Measurements from ENCODE around the gene ZNF500. TPM values are rescaled to one million over a fixed set of nuclear protein-coding genes. Genes with fewer than 3 reads are reported as not detected.

The ZNF500 gene
- total and polyA plus RNA-seq, 10 of the 15 experiments (the other 5 are each of a cell fraction or from before 2014, with no cell fraction given) = 0.99 to 13.1 (median 5.5) TPM

GRCh38 chr16:4787068-4787467, 20.1 kb upstream of the ZNF500 start:
- Histone ChIP-seq H3K27me3 (replicated peaks in 1 of 2; ENCODE audit: control insufficient read depth in 2 of 2, insufficient read depth in 2 of 2, low read length in 1 of 2) (no peaks in the 10 kb centered on the region), H3K79me2 (ENCODE audit: control insufficient read depth, insufficient read depth, low read length) (no peaks in the 10 kb centered on the region), H3K4me2 (ENCODE audit: control insufficient read depth, insufficient read depth) (no peak overlapping the region), H3K36me3 (ENCODE audit: control insufficient read depth in 2 of 2, insufficient read depth in 2 of 2, low read length in 1 of 2) (no peaks in the 10 kb centered on the region), H3K27ac (ENCODE audit: control insufficient read depth, insufficient read depth) (no peak overlapping the region), H2AFZ (ENCODE audit: control insufficient read depth, low read depth, low read length) (no peak overlapping the region), H3K4me1 (ENCODE audit: control insufficient read depth, insufficient read depth, low read length) (no peaks in the 10 kb centered on the region), H3K9me3 (replicated peaks; ENCODE audit: control insufficient read depth, insufficient read depth, low read length) (no peaks in the 10 kb centered on the region), H3K9ac (ENCODE audit: control insufficient read depth, insufficient read depth, low read length) (no peak overlapping the region), H4K20me1 (ENCODE audit: control insufficient read depth, insufficient read depth) (no peaks in the 10 kb centered on the region), H3K4me3 (no peak overlapping the region)
- in situ Hi-C loops (cut with MboI) = no loop called here
- no TSS peak for BruUV-seq (replicated peaks)
- WGBS (ENCODE audit: insufficient coverage, insufficient replicate concordance, low lambda C conversion rate, missing lambda C conversion rate) = 62% methylated on average over 8 of the region's 8 CpGs
- ChIA-PET POLR2A (no interaction called here), SMC1A (ENCODE audit: uncharacterized antibody, unreplicated experiment) (no interaction called here), RAD21 (ENCODE audit: unreplicated experiment) (no interaction called here), CTCF (no interaction called here)
- TF ChIP-seq IKZF2 (IDR thresholded peaks at IDR 0.05) (no peak), FOXK2 (IDR thresholded peaks at IDR 0.05) (no peak), RB1 (IDR thresholded peaks at IDR 0.05; ENCODE audit: borderline replicate concordance) (no peak), SREBF2 (IDR thresholded peaks at IDR 0.05; ENCODE audit: low read length) (no peak), ZNF207 (IDR thresholded peaks at IDR 0.05; ENCODE audit: borderline replicate concordance) (no peak), MTA2 (IDR thresholded peaks at IDR 0.05; ENCODE audit: low read depth) (no peak), RUNX3 (IDR thresholded peaks at IDR 0.05; ENCODE audit: low read length) (no peak), RFX5 (IDR thresholded peaks at IDR 0.05; ENCODE audit: low read depth, low read length) (no peak), ZNF274 (IDR thresholded peaks at IDR 0.05; ENCODE audit: insufficient read depth, insufficient read length) (no peak), ZNF592 (IDR thresholded peaks at IDR 0.05) (no peak), CBFB (IDR thresholded peaks at IDR 0.05; ENCODE audit: low read depth) (no peak)
- no peak for DNase-seq (ENCODE audit: low read depth, low spot score)
- FAIRE-seq = no peak
- intact Hi-C loops (cut with micrococcal nuclease; ENCODE audit: unreplicated experiment) = no loop called here
- ATAC-seq = no peak
